Measurements from ENCODE around the gene DDX3X. TPM values are rescaled to one million over a fixed set of nuclear protein-coding genes. Genes with fewer than 3 reads are reported as not detected.

The DDX3X gene
- total and polyA plus RNA-seq, 9 of the 15 experiments (the other 6 are each of a cell fraction or from before 2014, with no cell fraction given), result 51.3 to 232 (median 138) TPM

GRCh38 chrX:41350976-41351569, 17.1 kb downstream of the DDX3X start (continued):
- TF ChIP-seq NKRF (IDR thresholded peaks at IDR 0.05; ENCODE audit: borderline replicate concordance) (no peak), E2F5 (CRISPR knock-in tag; IDR thresholded peaks at IDR 0.05) (no peak), ZNF589 (CRISPR knock-in tag; IDR thresholded peaks at IDR 0.05; ENCODE audit: low read depth) (no peak), NFIC (IDR thresholded peaks at IDR 0.05) (0 out of 2 replicates have a peak, but pooled peaks have one; percentile 22), MLX (CRISPR knock-in tag; conservative IDR thresholded peaks at IDR 0.05) (no peak), E2F8 (IDR thresholded peaks at IDR 0.05; ENCODE audit: low read depth, partially characterized antibody) (peak; percentile 49), HDGF (IDR thresholded peaks at IDR 0.05) (no peak), POLR2G (IDR thresholded peaks at IDR 0.05; ENCODE audit: low read depth, low read length) (0 out of 2 replicates have a peak, but pooled peaks have one; percentile 22), ZBTB33 (CRISPR knock-in tag; IDR thresholded peaks at IDR 0.05) (no peak), ZNF444 (CRISPR knock-in tag; IDR thresholded peaks at IDR 0.05) (no peak), ZKSCAN8 (CRISPR knock-in tag; IDR thresholded peaks at IDR 0.05) (no peak), GATA2 (CRISPR knock-in tag; IDR thresholded peaks at IDR 0.05) (no peak), ZNF609 (CRISPR knock-in tag; IDR thresholded peaks at IDR 0.05; ENCODE audit: borderline replicate concordance) (no peak)
